Activated naive CD8-positive, alpha-beta T cell (primary cell): ENCODE results near the gene PYGB.
A peak's percentile ranks its signal among the peaks of the same experiment; 100 is the strongest.

Experiments used
- H3K27ac Mint-ChIP-seq: one replicate; pipeline ENCODE4 v1.8.0; 2021; ENCODE audit warnings: mixed read lengths
- H3K27me3 Mint-ChIP-seq: one replicate; pipeline ENCODE4 v1.8.0; 2021; ENCODE audit warnings: mixed read lengths
- H3K36me3 Mint-ChIP-seq: one replicate; pipeline ENCODE4 v1.8.0; 2021; ENCODE audit warnings: mixed read lengths
- H3K4me1 Mint-ChIP-seq: one replicate; pipeline ENCODE4 v1.8.0; 2021; ENCODE audit warnings: low read depth, mixed read lengths
- H3K4me3 Mint-ChIP-seq: one replicate; pipeline ENCODE4 v1.8.0; 2021; ENCODE audit warnings: mild to moderate bottlenecking, mixed read lengths
- H3K9me3 Mint-ChIP-seq: one replicate; pipeline ENCODE4 v1.8.0; 2021; ENCODE audit warnings: low read depth, mixed read lengths

Gene PYGB

GRCh38 chr20:25247956-25248785 is at the start of gene PYGB:
TSS of gene PYGB (plus strand) at chr20:25248085. CDS start at chr20:25248179, 94 bp downstream.
- H3K36me3 Mint-ChIP-seq: peaks cover 3% of the 10 kb centered on the region
- peaks cover 54% of the 10 kb centered on the region for H3K4me1 Mint-ChIP-seq
- no peaks in the 10 kb centered on the region for H3K27me3 Mint-ChIP-seq
- H3K4me3 Mint-ChIP-seq: peak within 1 kb of the TSS; percentile 94
- peak within 1 kb of the TSS; percentile 91 for H3K27ac Mint-ChIP-seq
- peaks cover 4% of the 10 kb centered on the region for H3K9me3 Mint-ChIP-seq

- no peak overlapping the region for H3K27ac Mint-ChIP-seq
- H3K27me3 Mint-ChIP-seq: no peaks in the 10 kb centered on the region
- peaks cover 71% of the 10 kb centered on the region for H3K4me1 Mint-ChIP-seq
- H3K36me3 Mint-ChIP-seq: peaks cover 3% of the 10 kb centered on the region
- H3K4me3 Mint-ChIP-seq: no peak overlapping the region
- no peaks in the 10 kb centered on the region for H3K9me3 Mint-ChIP-seq
These were observed 49.1 kb upstream of the PYGB start for GRCh38 chr20:25198663-25199383.

GRCh38 chr20:25199473-25200260 is 48.2 kb upstream of the PYGB start:
- Mint-ChIP-seq H3K27ac (peak overlapping the region; percentile 4), H3K4me1 (peaks cover 69% of the 10 kb centered on the region)

GRCh38 chr20:25203089-25203488 is 44.8 kb upstream of the PYGB start:
- Mint-ChIP-seq H3K27me3 (no peaks in the 10 kb centered on the region), H3K36me3 (peaks cover 3% of the 10 kb centered on the region), H3K4me3 (no peak overlapping the region), H3K27ac (no peak overlapping the region), H3K4me1 (peaks cover 47% of the 10 kb centered on the region), H3K9me3 (no peaks in the 10 kb centered on the region)

More at GRCh38 chr20:25199473-25200260, 48.2 kb upstream of the PYGB start:
- Mint-ChIP-seq H3K27me3 (no peaks in the 10 kb centered on the region), H3K9me3 (no peaks in the 10 kb centered on the region), H3K36me3 (peaks cover 3% of the 10 kb centered on the region), H3K4me3 (no peak overlapping the region)

- no peaks in the 10 kb centered on the region for H3K27me3 Mint-ChIP-seq
- no peaks in the 10 kb centered on the region for H3K9me3 Mint-ChIP-seq
- H3K4me3 Mint-ChIP-seq: no peak overlapping the region
- no peak overlapping the region for H3K27ac Mint-ChIP-seq
- peaks cover 3% of the 10 kb centered on the region for H3K36me3 Mint-ChIP-seq
- peaks cover 40% of the 10 kb centered on the region for H3K4me1 Mint-ChIP-seq
These were observed 44.0 kb upstream of the PYGB start for GRCh38 chr20:25203871-25204320.

- Mint-ChIP-seq H3K27ac (no peak overlapping the region), H3K4me3 (no peak overlapping the region), H3K27me3 (no peaks in the 10 kb centered on the region), H3K36me3 (peaks cover 5% of the 10 kb centered on the region), H3K4me1 (peaks cover 32% of the 10 kb centered on the region), H3K9me3 (no peaks in the 10 kb centered on the region)
These were observed 43.2 kb upstream of the PYGB start for GRCh38 chr20:25204550-25205276.

GRCh38 chr20:25205277-25206062 is 42.4 kb upstream of the PYGB start:
- no peak overlapping the region for H3K4me3 Mint-ChIP-seq

GRCh38 chr20:25206063-25206403 is 41.9 kb upstream of the PYGB start:
- peaks cover 19% of the 10 kb centered on the region for H3K4me1 Mint-ChIP-seq
- no peaks in the 10 kb centered on the region for H3K9me3 Mint-ChIP-seq
- peaks cover 3% of the 10 kb centered on the region for H3K36me3 Mint-ChIP-seq
- H3K27ac Mint-ChIP-seq: no peak overlapping the region
- no peak overlapping the region for H3K4me3 Mint-ChIP-seq
- no peaks in the 10 kb centered on the region for H3K27me3 Mint-ChIP-seq

More at GRCh38 chr20:25205277-25206062, 42.4 kb upstream of the PYGB start:
- no peaks in the 10 kb centered on the region for H3K27me3 Mint-ChIP-seq
- H3K36me3 Mint-ChIP-seq: peaks cover 5% of the 10 kb centered on the region
- peaks cover 25% of the 10 kb centered on the region for H3K4me1 Mint-ChIP-seq
- H3K9me3 Mint-ChIP-seq: no peaks in the 10 kb centered on the region
- H3K27ac Mint-ChIP-seq: no peak overlapping the region

- no peak overlapping the region for H3K4me3 Mint-ChIP-seq
- H3K36me3 Mint-ChIP-seq: peaks cover 3% of the 10 kb centered on the region
- no peaks in the 10 kb centered on the region for H3K9me3 Mint-ChIP-seq
- no peaks in the 10 kb centered on the region for H3K27me3 Mint-ChIP-seq
- no peak overlapping the region for H3K27ac Mint-ChIP-seq
- peaks cover 14% of the 10 kb centered on the region for H3K4me1 Mint-ChIP-seq
These were observed 41.3 kb upstream of the PYGB start for GRCh38 chr20:25206548-25206947.

- H3K27ac Mint-ChIP-seq: no peak overlapping the region
- H3K4me3 Mint-ChIP-seq: no peak overlapping the region
- H3K4me1 Mint-ChIP-seq: peaks cover 12% of the 10 kb centered on the region
- no peaks in the 10 kb centered on the region for H3K9me3 Mint-ChIP-seq
- peaks cover 3% of the 10 kb centered on the region for H3K36me3 Mint-ChIP-seq
- H3K27me3 Mint-ChIP-seq: no peaks in the 10 kb centered on the region
These were observed 40.5 kb upstream of the PYGB start for GRCh38 chr20:25207149-25207959.

GRCh38 chr20:25207960-25208534 is 39.8 kb upstream of the PYGB start:
- Mint-ChIP-seq H3K4me3 (no peak overlapping the region), H3K27ac (no peak overlapping the region), H3K9me3 (no peaks in the 10 kb centered on the region), H3K36me3 (peaks cover 3% of the 10 kb centered on the region), H3K4me1 (peaks cover 6% of the 10 kb centered on the region), H3K27me3 (no peaks in the 10 kb centered on the region)

- no peak overlapping the region for H3K4me3 Mint-ChIP-seq
- H3K27me3 Mint-ChIP-seq: no peaks in the 10 kb centered on the region
- no peaks in the 10 kb centered on the region for H3K9me3 Mint-ChIP-seq
- H3K4me1 Mint-ChIP-seq: peaks cover 2% of the 10 kb centered on the region
- peaks cover 3% of the 10 kb centered on the region for H3K36me3 Mint-ChIP-seq
- no peak overlapping the region for H3K27ac Mint-ChIP-seq
These were observed 38.5 kb upstream of the PYGB start for GRCh38 chr20:25209400-25209799.

GRCh38 chr20:25209911-25210310 is 38.0 kb upstream of the PYGB start:
- Mint-ChIP-seq H3K4me3 (no peak overlapping the region), H3K27me3 (no peaks in the 10 kb centered on the region), H3K36me3 (peaks cover 3% of the 10 kb centered on the region), H3K4me1 (peaks cover under 1% of the 10 kb centered on the region), H3K27ac (no peak overlapping the region), H3K9me3 (no peaks in the 10 kb centered on the region)
